ENCODE results near the gene ATP8A2. TPM values are rescaled to one million over a fixed set of nuclear protein-coding genes. Genes with fewer than 3 reads are reported as not detected.
"Not testable (repeated sequence)": the region's sequence is repeated elsewhere in the genome, so short reads cannot be mapped to it uniquely, and the experiment has no call there.

Gene ATP8A2
- polyA plus RNA-seq, 4 donors: 5.2 to 11.3 (median 6.8) TPM

DNA sequence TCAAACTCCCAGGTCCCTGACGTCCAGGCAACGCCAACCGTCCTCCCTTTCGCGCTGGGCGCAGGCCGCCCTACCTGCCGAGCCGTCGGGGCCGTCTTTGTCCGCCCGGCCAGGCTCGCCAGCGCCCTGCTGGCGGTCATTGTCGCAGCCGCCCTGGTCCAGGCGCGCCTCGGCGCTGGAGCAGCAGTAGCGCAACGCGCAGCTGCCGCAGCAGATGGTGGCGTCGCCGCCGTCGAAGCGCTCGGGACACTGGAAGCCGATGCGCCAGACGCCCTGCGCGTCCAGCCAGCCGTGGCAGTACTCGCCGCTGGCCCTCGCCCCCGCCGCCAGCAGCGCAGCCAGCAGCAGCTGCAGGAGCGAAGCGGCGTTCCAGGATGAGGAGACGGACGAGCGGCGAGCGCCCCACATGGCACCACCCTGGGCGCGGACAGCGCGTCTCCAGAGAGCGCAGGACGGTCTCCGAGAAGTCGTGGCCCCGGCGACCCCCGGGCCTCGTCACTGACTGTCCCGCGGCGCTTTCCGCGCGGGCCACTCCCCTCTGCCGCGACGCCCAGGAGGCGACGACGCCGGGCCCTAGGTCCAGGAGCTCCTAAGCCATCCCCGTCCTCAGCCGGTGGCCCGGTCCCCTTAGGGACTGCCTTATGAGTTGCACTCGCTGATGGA lies 678.9 kb downstream of the ATP8A2 start:
- no peak for DNase-seq (ENCODE audit: low read depth in 4 of 4, low spot score in 3 of 4)

DNA sequence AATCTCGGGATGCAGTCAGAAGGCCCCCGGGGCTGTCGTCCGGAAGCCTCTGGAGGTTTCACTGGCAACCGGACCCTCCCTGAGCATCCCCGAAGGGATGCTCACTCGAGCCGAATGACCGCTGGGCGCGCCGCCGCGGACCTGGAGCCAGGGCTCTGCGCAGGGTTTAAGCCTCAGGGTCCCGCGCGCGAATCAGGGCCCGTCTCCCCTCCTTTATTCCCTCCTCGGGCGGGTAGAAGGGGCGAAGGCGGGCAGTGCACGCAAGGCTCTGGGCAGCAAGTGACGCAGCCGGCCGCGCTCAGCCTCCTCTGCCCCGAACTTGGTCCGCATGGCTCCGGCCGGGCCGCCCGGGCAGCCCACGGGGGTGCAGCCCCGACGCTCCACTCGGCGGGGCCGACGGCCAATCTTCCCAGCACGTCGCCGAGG lies 679.5 kb downstream of the ATP8A2 start:
- DNase-seq (ENCODE audit: low read depth in 4 of 4, low spot score in 3 of 4): no peak

DNA sequence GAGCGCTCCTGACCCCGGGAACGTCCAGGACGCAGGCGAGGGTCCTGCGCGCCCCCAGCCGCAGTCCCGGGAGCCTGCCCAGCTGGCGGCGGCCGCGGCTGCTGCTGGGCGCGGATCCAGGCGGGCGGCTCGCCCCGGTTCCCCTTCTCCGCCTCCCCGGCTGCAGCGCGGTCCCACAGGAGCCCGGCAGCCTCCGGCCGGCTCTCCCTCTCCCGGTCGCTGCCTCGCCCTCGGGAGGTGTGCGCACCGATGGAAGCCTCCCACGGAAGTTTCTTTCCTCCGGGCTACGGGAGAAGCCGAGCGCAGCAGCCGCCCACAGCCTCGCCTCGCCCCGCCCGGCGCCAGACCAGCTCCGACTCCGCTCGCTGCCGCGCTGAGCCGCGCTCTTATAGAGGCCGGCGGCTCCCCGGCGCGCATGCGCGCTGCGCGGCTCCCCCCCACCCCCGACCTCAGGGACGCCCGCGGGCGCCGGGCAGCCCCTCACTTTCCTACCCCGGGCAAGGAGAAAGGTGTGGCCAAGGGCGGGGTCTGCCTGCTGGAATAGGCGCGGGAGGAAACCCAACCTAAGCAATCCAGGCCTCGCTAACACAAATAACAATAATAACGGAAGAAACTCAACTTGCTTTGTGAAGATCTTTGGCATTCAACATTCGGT lies 680.0 kb downstream of the ATP8A2 start, which contains the start of gene SHISA2:
TSS of gene SHISA2 (minus strand) at position 360 of the 655 bp plus-strand sequence. CDS start 1,041 bp downstream, outside the sequence.
- DNase-seq (ENCODE audit: low read depth in 4 of 4, low spot score in 3 of 4): peak in 1 of 4 donors; percentile 72

DNA sequence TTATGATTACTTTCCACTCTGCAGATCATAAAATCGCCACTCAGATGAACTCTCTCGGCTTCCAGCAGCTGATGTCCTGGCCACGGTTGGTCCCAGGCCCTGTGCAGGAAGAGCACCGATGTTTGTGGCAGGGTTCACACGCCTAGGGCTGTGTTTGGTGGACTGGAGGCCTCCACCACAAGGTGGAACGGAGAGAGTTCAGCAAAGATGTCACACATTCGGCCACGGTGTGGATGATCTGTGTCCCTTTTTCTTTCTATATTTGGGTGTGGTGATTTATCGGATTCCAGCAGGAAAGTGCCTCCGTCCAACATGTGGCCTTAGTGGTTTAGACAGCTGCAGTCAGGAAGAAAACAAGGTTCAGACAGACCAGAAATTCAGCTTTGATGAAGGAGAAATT lies 680.6 kb downstream of the ATP8A2 start:
- DNase-seq (ENCODE audit: low read depth in 4 of 4, low spot score in 3 of 4): no peak

DNA sequence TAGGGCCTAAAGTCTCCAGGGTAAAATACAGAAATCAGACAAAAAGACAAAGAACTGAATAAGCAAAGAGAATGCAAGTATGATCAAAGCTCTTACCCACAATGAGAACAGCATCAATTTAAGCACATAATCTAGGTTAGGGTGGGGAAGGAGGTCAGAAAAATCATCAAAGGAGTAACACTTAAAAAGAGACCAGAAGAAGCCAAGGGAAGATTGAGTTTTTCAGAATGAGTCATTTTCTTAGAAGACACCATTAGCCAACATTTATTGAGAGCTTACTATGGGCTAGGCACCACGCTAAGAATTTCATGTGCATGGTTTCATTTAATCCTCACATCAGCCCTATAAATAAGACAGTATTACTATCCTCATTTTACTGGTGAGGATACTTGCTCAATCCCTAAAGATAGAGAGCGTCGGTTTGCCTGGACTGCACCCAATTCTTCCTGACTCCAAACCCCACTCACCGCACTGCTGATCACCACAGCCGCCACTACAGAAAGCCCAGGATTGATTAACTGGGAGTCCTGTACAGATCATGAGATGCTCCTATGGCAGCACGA lies 681.7 kb downstream of the ATP8A2 start:
- DNase-seq (ENCODE audit: low read depth in 4 of 4, low spot score in 3 of 4): no peak

DNA sequence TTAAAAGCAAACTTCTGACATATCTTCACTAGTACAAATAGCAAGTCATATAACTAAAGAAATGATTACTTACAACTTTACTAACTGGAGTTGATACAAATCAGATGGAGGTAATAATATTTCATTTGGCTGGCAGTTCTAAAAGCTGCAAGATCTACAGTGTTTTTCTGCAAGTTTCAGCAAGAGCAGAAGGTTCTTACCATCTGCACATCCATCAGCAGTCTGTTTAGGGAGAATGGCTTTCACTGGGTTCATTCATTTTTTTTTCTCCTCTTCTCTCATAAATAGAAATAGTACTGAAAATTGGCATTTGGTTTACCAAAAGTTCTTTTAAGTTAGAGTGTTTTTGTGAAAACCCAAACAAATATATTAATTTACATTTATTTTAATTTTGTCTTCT lies 683.1 kb downstream of the ATP8A2 start:
- DNase-seq (ENCODE audit: low read depth in 4 of 4, low spot score in 3 of 4): no peak

DNA sequence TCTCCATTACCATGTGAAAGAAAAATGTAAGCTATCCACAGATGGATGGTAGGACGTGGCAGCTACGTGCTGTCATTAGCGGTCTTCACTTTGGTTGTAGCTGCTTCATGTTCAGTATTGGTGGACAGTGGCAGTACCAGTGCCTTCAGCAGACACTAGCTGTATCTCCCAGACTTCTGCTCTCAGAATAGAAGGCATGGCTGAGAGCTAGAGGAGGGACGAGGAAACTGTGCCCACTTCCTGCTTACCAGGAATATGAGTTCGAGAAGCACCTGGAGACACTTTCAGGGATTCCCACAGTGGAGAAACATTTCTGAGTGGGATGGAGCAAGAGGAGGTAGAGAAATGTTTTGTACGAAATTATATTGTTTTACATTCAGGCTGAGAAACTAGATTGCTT lies 686.9 kb downstream of the ATP8A2 start:
- DNase-seq (ENCODE audit: low read depth in 4 of 4, low spot score in 3 of 4): no peak

DNA sequence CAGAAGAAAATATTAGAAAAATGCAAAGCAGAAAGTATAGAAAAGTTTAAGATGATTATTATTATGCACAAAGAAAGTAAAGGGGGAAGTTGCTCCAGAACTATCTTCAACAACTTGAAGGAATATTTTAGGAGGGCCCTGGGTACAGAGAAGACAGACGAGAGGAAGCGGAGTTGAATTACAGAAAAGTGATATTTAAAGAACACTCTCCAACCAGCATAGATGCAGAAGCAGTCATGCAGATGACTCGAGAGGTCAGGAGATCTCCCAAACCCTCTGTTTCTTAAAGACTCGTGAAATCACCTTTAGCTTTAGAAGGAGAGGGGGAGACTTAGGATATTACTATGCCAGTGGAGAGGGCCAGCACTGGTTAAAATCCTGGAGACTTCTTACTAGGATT lies 688.6 kb downstream of the ATP8A2 start:
- DNase-seq (ENCODE audit: low read depth in 4 of 4, low spot score in 3 of 4): no peak

DNA sequence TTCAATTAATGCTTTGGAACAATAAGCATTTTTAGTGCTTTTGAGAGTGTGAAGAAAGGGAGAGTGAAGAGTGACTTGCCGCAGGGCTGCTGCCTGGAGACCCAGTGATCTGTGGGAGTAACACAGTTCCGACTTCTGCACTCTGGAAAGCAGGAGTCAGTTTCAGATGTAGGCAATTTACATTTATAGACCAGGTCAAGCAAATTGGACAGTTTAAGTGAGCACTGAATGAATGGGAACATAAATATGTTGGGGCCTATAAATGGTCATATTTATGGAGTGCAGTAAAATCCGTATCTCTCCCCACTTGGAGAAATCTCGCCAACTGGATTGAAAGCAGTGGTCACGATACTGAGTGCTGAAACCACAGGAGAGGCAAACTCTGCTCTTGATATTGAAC lies 689.5 kb downstream of the ATP8A2 start:
- no peak for DNase-seq (ENCODE audit: low read depth in 4 of 4, low spot score in 3 of 4)

DNA sequence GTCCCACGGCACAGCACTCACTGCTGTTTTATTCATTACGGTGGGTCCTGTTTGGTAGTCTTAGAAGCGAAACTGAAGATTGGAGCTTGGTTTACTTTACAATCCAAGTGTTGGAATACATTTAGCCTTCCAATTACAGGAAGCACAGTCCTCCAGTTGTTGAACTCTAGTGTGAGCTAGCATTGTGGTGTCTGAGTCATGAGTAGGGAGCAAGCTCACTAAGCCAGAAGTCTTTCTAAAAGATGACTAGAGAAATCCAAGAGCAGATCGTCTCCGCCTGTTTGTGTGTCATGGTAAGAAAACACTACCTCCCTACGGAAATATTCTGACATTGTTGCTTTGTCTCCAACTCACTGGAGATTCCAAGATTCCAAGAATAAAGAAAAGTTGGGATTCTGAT lies 690.2 kb downstream of the ATP8A2 start:
- no peak for DNase-seq (ENCODE audit: low read depth in 4 of 4, low spot score in 3 of 4)

DNA sequence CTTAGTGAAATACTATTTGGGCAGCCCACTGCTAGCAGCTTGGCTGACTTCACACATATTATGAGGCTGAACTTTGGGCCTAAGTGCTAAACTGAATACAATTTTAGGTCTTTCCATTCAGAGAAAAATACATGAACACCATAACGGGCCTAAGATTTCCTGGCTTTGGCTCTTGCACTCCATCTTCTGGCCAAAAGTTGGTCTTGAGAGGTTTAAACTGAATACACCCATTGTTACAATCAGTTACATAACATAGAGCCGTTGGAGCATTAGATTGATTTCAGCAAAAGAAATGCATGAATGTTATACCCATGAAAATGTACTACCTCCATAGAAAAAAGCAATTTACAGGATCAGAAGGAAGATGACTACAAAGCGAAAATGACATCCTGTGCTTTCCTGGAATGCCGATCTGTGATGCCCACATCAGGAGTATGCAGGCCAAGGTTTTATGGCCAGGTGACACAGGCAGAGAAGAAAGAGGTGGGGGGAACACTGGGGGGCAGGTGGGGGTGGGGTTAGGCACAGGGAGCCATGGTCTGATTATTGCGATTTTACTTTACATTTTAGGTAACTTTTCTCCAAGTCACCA lies 691.2 kb downstream of the ATP8A2 start:
- DNase-seq (ENCODE audit: low read depth in 4 of 4, low spot score in 3 of 4): no peak

DNA sequence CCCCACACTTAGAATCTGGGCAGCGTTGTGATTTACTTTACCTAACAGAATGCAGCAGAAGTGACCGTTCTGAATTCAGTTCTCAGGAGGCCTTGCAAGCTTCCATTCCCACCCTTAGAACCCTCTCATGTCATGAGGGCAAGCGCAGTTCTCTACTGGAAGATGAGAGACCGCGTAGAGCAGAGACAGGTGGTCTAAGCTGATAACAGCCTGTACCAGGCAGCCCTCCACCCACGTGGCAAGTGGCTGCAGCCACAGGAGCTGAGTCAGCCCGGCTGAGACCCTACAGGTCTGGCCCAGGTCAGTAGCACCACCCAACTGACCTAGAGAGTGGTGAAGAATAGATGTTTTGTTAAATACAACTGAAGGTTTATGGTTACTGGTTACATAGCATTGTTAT lies 694.7 kb downstream of the ATP8A2 start:
- DNase-seq (ENCODE audit: low read depth in 4 of 4, low spot score in 3 of 4): not testable (repeated sequence)

DNA sequence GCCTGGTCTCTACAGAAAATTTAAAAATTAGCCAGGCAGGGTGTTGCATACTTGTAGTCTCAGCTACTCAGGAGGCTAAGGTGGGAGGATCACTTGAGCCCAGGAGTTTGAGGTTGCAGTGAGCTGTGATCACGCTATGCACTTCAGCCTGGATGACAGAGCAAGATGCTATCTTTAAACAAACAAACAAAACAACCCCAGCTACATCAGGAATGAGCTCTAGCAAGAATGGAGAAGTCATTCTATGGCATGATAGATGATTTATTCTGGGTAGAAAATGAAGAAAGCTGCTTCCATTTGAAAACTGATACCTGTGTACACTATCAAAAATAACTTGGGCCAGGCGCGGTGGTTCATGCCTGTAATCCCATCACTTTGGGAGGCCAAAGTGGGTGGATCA lies 695.8 kb downstream of the ATP8A2 start:
- no peak for DNase-seq (ENCODE audit: low read depth in 4 of 4, low spot score in 3 of 4)

DNA sequence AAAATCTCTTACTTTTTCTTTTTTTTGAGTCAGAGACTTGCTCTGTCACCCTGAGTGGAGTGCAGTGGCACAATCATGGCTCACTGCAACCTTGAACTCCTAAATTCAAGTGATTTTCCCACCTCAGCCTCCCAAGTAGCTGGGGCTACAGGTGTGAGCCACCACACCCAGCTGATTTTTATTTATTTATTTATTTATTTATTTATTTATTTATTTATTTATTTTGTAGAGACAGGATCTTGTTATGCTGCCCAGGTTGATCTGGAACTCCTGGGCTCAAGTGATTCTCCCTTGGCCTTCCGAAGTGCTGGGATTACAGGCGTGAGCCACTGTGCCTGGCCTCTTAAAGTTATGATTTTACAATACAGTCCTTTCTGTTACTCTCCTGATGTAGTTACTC lies 696.6 kb downstream of the ATP8A2 start:
- DNase-seq (ENCODE audit: low read depth in 4 of 4, low spot score in 3 of 4): not testable (repeated sequence)

DNA sequence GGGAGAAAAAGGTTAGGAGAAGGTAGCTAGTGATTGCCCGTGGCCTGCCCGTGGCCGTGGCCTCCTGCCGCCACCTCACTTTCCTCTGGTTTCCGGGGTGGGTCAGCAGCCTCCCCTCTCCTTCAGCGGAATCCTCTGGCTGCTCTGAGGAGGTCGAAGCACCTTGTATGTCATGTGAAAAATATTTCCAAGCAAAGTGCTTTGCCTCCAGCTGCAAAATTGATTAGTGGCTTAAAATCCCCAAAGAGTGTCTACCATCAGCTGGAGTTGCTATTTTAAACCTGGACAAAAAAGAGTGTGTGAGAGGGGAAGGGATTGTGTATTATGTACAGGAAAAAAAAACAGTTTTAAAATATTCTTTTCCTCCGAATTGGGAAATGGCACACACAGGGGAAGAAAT lies 697.9 kb downstream of the ATP8A2 start:
- DNase-seq (ENCODE audit: low read depth in 4 of 4, low spot score in 3 of 4): not testable (repeated sequence)

DNA sequence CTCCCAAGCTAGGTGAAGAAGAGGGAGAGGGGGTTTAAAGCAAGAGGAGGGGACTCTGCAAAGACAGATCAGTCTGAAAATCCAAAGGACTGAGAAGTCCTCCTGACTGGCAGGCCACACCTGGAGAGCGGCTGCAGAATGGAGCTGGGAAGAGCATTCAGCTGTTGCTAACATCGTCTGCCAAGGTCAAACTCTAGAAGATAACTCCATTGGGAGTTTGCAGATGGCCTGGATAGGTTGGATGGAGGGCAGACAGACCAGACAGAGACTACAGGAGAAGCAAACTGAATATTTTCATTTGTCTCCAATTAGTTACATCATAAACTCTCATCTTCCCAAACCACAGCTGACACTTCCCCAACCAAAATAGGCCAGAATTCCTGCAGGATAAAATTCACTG lies 699.9 kb downstream of the ATP8A2 start:
- no peak for DNase-seq (ENCODE audit: low read depth in 4 of 4, low spot score in 3 of 4)

DNA sequence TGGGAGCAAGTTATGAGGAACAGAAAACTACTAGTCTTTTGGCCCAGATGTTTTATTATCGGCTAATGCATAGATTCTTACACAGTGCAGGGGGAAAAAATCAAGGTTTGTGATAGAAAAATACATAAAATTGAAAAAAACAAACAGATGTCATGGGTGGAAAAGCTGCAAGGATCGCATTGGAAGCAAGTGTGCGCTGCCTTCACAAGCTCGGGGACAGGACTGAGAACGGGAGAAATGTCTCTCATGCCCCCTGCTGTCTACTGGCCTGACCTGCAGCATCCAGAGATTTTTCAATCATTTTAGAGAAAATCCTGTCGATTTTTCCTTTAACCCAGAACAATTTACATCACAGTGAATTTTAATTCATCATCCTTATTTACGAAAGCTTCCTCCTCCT lies 700.6 kb downstream of the ATP8A2 start:
- not testable (repeated sequence) for DNase-seq (ENCODE audit: low read depth in 4 of 4, low spot score in 3 of 4)

DNA sequence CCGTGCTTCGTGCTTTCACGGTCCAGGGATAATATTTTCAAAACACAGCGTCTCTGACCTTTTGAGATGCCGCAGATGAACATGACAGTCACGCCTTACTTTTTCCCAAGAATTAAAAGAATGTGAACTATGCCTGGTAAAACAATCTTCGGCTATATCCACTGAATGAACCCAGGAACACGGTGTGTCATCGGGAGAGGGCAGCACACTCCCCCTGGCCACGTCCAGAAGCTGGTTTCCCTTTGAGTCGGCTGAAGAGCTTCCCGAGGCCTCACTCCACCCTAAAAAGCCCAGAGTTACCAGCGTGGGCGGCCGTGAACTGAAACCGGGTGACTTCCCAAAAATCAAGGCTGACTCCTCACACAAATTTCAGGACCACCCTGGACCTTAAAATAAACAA lies 702.9 kb downstream of the ATP8A2 start:
- DNase-seq (ENCODE audit: low read depth in 4 of 4, low spot score in 3 of 4): no peak

Data from left renal pelvis (tissue), 4 donors.